Kidney glomerular epithelial cell (primary cell): ENCODE results near the gene FOLR2.
"Not testable (repeated sequence)": the region's sequence is repeated elsewhere in the genome, so short reads cannot be mapped to it uniquely, and the experiment has no call there.

Experiments used
- DNase-seq: peaks from one replicate; lab custom pipeline; 2025; lab: John Stamatoyannopoulos, UW

Gene FOLR2

DNA sequence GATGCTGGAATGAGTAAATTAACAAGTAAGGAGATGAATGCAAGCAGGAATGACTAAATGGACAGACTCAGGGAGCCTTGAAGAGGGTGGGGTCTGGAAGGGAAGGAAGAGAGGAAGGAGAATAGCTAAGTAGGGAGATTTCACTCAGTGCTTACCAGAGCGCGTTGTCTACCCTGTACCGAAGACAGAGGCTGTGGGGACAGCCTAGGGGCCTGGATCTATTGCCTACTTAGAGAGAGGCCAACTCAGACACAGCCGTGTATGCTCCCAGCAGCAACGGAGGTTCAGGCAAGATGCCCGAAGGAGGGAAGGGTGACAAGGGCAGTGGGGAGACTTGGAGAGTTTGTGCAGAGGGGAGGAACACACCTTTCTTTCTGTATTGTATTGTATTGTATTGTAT lies at the start of gene FOLR2:
Gene FOLR2 (plus strand): TSS at position 157 of the 400 bp plus-strand sequence. CDS start 1,791 bp downstream, outside the sequence.
- DNase-seq: no peak

DNA sequence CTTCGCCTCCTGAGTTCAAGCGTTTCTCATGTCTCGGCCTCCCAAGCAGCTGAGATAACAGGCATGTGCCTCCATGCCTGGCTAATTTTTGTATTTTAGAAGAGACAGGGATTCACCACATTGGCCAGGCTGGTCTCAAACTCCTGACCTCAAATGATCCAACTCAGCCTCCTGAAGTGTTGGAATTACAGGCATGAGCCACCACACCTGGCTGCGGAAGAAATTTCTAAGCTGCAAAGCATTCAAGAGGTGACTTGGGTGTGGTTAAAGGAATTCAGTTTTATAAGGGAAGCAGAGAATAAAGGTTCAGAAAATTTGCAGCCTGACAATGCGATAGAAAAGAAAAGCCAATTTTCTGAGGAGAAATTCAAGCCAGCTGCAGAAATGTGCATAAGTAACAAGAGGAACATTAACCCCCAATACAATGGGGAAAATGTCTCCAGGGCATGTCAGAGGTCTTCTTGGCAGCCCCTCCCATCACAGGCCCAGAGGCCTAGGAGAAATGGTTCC lies 47.5 kb upstream of the FOLR2 start:
- not testable (repeated sequence) for DNase-seq

DNA sequence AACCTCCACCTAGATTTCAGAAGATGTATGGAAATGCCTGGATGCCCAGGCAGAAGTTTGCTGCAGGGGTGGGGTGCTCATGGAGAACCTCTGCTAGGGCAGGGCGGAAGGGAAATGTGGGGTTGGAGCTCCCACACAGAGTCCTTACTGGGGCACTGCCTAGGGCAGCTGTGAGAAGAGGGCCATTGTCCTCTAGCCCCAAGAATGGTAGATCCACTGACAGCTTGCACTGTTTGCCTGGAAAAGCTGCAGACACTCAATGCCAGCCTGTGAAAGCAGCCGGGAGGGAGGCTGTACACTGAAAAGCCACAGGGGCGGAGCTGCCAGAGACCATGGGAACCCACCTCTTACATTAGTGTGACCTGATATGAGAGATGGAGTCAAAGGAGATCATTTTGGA lies 46.8 kb upstream of the FOLR2 start:
- not testable (repeated sequence) for DNase-seq

DNA sequence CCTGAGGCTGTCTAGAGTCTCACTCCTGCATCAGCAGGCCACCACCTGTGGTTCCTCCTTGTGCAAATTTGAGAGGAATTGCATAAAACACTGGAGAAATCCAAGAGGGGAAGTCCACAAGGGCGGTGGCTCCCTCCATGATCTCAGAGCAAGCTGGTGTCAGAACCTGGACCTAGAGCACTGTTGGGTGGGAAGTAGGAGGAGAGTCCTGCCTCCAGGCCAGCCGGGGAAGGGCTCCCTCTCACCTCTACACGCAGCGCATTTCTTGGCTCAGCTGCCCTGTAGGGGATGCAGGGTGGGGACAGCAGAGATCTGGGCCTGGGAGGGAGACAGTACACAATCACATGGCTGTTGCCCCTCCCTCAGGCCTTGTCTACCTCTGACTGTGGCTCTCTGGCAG lies 44.6 kb upstream of the FOLR2 start:
- DNase-seq: not testable (repeated sequence)

DNA sequence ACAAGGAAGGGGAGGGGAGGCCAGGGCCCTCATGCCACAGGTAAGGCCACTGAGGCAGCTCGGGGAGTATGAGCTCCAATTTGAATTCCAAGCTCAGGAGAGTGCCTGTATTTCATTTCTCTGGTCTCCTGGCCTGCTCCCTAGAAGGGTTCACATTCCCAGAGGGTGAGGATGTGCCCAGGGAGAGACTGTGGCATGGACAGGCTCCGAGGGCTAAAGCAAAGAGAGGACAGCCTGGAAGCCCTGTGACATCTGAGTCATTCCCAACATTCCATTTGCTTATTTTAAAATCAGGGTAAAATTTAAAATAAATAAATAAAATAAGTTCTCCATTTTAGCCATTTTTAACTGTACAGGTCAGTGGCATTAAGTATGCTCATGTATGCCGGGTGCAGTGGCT lies 43.3 kb upstream of the FOLR2 start:
- DNase-seq: no peak

DNA sequence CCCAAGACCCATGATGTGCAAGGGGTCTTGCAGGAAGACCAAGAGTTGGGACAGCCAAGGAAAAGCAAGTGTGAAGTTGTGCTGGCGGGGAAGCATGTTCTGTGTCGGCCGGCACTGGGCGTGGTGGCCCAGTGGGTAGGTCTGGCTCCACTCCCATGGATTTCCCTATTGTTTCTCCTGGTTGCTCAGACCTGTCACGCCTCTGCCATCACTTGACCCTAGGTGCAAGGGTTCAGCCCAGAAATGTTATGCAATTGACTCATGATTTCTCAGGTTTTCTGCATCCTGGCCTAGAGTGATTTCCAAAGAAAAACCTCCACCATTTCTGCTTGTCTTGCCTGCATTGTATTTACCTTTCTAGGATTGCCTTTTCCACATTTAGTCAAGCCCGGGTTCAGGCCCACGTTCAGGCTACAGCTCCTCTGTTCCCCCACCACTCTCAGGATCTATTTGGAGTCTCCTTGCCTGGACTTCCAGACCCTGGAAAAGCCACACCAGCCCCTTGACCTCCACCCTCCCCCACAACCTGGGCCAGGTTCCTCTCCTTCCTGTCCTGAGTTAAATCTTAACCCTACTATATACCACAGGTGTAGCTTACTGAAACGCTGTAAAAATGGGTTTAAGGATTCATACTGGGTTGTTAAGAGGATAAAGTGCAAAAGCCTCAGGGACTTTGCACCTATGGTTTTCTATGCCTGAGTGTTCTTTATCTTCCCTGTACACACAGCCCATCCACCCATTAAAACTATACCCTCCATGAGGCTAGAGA lies 42.1 kb upstream of the FOLR2 start:
- DNase-seq: no peak

DNA sequence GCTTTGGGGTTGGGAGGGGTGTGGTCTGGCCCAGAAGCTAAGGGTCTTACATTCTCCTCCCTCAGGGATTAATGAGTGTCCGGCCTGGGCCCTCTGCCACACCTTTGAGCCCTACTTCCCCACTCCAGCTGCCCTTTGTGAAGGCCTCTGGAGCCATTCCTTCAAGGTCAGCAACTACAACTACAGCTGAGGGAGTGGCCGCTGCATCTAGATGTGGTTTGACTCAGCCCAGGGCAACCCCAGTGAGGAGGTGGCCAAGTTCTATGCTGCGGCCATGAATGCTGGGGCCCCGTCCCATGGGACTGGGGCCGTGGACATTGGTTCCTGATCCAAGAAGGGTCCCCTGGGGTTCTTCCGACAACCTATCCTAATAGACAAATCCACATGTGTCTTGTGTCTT lies 38.9 kb upstream of the FOLR2 start:
- no peak for DNase-seq

DNA sequence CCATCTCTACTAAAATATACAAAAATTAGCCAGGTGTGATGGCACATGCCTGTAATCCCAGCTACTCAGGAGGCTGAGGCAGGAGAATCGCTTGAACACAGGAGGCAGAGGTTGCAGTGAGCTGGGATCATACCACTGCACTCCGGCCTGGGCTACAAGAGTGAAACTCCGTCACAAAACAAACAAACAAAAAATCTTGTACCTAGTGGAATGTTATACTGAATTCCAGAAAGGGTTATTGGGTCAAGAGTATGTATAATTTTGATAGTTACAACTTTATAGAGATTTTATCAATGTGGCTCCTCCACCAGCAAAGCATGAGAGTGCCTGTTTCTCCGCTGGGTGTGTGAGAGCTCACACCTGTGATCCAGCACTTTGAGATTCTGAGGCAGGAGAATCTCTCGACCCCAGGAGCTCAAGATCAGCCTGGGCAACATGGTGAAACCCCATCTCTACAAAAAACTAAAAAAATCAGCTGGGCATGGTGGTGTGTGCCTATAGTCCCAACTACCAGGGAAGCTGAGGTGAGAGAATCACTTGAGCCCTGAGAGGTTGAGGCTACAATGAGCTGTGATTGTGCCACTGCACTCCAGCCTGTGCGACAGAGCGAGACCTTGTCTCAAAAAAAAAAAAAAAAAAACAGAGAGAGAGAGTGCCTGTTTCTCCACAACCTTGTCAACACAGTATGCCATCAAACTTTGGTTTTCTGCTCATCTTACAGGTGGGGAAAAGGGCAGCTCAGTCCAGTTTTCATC lies 37.4 kb upstream of the FOLR2 start:
- DNase-seq: no peak

DNA sequence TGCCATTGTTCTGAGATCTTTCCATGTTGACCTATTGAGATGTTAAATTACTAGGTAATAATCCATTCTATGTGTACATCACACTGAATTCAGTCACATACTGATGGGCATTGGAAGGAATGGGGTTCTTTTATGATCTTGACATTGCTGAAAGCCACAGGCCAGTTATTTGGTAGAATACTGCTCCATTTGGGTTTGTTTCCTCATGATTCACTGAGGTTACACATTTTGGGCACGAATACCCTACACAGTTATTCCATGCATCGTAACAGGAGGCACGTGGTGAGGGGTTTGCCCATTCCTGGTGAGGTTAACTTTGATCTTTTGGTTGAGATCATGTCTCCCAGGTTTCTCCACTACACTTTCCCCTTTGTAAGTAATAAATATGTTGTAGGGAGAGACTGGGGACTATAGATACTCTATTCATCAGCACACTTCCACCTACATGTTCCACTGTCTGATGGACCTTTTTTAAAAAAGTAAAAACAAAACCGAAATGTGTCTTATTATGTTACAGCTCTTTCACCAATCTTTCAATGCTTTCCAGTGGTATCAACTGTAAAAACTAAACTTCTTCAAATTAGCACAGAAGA lies 36.7 kb upstream of the FOLR2 start:
- no peak for DNase-seq

DNA sequence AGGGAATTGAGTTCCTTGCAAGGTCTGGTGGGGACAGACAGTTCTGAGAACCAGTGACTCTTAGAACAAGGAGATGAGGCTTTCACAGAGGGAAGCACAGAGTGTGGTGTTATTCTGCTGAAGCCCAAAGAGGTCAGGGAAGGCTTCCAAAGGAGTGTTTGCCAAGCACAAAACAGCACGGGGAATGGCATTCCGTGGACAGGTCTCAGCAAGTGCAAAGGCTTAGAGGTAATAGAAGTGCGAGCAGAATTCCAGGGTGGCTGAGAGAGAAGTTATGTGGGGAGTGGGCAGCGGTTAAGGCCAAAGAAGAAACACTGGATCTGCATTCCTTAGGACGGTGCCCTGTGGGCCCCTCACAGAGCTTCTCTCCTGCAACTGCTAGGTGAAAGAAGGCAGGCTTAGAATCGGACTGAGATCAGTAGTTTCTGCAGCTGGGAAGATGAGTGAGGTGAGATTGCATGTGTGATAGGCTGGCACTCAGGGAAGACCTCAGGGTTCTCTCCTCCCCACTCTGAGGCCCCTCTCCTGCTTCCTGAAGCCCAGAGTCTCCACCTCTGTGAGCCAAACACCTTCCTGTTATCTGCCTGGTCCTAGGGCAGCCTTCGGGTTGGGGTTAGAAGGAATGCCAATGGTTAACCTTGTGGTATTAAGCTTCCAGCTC lies 35.6 kb upstream of the FOLR2 start:
- not testable (repeated sequence) for DNase-seq

DNA sequence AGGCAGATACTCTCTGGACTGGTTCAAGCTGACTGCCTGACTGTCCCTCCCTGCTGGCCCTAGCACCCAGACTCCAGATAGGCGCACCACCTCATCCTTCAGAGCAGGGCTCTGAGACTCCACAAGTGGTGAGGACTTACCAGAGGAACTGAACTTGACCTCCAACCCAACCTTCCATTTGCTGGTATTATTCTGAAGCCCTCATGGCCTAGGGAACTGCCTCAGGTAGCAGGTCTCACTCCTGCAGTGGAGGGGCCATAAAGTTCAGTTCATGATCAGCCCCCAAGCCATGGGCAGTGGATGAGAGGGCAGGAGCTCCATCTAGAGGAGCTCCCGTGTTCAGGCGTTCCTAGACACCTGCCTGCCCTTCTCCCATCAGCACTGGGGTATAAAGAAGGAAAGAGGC lies 35.0 kb upstream of the FOLR2 start:
- not testable (repeated sequence) for DNase-seq

DNA sequence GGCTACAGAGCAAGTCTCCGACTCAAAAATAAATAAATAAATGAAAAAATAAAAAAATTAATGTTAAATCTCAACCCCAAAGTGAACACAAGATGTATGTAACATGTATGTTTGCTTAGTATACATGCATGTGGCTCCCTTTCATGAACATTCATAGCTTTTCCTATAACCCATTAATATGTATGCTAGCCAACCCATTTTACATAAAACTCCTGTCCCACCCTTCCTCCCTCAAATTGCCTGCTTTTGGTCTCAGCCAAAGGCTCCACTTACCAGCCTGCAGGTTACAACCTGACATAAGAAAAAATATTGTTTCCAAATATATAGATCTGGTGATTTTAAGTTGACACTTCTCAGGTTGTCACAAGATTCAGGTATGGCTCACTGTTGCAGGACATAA lies 28.3 kb upstream of the FOLR2 start:
- no peak for DNase-seq

DNA sequence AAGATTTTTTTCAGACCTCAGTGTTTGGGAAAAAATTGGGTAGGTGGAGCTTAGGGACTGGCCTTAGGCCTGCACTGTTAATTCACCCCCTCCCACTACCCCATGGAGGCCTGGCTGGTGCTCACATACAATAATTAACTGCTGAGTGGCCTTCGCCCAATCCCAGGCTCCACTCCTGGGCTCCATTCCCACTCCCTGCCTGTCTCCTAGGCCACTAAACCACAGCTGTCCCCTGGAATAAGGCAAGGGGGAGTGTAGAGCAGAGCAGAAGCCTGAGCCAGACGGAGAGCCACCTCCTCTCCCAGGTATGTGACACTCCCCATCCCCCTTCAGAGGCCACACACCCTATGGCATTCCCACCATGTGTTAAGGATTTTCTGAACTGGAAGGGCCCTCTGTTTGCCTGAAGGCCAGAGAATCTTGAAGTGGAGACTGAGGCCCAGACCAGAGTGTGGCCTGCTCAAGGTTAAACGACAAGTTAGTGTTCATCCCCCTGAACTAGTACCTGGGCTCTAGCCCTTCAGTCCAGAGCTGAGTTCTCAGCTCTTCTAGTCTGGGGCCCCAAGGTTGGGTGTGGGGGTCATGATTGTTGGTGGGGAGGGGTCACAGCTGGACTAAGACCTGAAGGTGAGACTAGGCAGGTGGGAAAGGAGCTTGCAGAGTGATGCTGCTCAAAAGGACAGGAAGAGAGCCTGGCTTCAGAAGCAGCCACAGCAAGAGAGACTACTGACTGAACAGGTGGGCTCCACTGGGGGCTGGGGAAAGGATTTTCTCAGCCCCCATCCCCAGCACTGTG lies 26.9 kb upstream of the FOLR2 start:
- DNase-seq: no peak

DNA sequence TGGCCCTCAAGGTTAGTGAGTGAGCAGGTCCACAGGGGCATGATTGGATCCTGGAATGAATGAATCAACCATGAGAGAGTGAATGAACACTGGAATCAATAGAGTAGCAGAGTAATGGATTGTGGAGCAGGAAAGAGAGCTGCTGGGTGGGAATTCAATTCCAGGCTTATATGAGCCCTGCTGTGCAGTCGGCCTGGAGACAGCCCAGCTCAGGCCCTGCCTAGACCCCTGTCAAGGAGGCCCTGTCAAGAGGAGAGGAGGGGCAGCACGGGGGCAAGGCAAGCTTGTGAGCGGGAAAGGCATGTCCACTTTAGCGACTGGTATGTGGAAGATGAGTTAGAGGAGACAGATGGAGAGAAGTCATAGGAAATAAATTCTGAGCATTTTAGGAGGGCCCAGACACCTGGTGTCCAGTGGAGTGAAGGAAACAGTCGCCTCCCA lies 25.9 kb upstream of the FOLR2 start:
- no peak for DNase-seq

DNA sequence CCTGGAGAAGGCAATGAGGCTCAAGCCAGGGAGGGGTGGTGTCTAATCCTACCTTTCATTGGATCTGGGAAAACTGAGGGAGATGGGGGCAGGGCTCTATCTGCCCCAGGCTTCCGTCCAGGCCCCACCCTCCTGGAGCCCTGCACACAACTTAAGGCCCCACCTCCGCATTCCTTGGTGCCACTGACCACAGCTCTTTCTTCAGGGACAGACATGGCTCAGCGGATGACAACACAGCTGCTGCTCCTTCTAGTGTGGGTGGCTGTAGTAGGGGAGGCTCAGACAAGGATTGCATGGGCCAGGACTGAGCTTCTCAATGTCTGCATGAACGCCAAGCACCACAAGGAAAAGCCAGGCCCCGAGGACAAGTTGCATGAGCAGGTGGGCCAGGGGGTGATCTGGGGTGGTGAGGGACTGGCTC lies 24.6 kb upstream of the FOLR2 start, which contains the start of gene FOLR1:
Gene FOLR1 (plus strand): TSS at position 180 of the 421 bp plus-strand sequence. CDS start 34 bp downstream, at position 214.
- DNase-seq: no peak

DNA sequence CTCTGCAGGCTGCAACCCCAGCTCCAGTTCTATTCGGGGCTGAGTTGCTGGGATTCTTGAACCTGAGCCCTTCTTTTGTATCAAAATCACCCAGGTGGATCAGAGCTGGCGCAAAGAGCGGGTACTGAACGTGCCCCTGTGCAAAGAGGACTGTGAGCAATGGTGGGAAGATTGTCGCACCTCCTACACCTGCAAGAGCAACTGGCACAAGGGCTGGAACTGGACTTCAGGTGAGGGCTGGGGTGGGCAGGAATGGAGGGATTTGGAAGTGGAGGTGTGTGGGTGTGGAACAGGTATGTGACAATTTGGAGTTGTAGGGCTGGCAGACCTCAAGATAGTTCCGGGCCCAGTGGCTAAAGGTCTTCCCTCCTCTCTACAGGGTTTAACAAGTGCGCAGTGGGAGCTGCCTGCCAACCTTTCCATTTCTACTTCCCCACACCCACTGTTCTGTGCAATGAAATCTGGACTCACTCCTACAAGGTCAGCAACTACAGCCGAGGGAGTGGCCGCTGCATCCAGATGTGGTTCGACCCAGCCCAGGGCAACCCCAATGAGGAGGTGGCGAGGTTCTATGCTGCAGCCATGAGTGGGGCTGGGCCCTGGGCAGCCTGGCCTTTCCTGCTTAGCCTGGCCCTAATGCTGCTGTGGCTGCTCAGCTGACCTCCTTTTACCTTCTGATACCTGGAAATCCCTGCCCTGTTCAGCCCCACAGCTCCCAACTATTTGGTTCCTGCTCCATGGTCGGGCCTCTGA lies 20.9 kb upstream of the FOLR2 start:
- no peak for DNase-seq

DNA sequence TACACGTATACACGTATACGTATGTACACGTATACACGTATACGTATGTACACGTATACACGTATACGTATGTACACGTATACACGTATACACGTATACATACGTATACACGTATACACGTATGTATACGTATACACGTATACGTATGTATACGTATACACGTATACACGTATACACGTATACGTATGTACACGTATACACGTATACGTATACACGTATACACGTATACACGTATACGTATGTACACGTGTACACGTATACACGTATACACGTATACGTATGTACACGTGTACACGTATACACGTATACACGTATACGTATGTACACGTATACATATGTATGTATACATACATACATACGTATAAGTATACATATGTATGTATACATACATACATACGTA lies 15.1 kb upstream of the FOLR2 start:
- DNase-seq: not testable (repeated sequence)

DNA sequence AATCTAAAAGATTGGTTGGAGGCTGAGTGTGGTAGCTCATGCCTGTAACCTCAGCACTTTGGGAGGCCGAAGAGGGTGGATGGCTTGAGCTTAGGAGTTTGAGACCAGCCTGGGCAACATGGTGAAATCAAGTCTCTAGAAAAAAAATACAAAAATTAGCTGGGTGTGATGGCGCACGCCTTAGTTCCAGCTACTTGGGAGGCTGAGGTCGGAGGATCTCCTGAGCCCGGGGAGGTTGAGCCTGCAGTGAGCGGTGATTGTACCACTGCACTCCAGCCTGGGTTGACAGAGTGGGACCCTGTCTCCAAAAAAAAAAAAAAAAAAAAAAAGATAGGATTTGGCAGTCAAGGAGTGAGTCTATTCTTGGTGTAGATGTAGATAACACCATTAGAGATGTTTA lies 14.0 kb upstream of the FOLR2 start:
- DNase-seq: no peak

DNA sequence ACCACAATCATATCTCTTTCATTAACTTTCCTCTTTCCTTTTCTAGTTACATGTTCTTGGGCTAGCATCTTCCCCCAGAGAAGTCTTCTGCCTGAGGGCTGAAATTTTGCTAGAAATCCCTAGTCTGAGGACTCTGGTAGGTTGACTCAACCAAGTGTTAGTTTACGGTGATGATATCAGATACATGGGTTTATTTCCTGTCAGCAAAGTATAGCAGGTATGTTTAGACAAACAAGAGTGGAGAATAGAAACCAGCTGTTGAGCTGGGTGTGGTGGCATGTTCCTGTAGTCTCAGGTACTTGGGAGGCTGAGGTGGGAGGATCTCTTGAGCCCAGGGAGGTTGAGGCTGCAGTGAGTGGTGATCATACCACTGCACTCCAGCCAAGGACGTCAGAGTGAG lies 13.4 kb upstream of the FOLR2 start:
- DNase-seq: no peak

DNA sequence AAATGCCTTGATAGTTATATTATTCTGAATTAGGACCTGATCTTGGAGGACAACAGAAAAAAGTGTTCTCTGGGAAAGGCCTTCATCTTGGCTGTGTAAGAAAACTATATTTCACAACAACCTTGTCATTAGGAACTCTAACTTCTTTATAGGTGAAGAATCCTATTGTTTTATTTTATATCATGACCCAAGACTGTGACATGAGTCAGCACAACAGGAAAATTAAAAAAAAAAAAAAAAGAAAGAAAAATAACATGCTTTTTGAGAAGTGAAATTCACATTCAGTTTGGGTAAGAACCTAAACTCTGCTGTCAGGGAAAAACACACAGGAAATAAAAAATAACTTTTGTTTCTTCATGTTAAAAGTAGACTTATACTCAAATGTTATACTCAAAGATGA lies 11.7 kb upstream of the FOLR2 start:
- DNase-seq: no peak
